Fibroblast of the aortic adventitia (primary cell): Measurements from ENCODE around the gene SLC9A8. TPM values are rescaled to one million over a fixed set of nuclear protein-coding genes. Genes with fewer than 3 reads are reported as not detected.
A peak's percentile ranks its signal among the peaks of the same experiment; 100 is the strongest.

Experiments used
- DNase-seq: peaks from one replicate; pipeline ENCODE4 v3.0.0-alpha.2; 2010; ENCODE audit warnings: low read depth
- H3K4me3 ChIP-seq: 2 replicates; pipeline ENCODE4 v1.5.1; 2011; ENCODE audit warnings: low read depth, mild to moderate bottlenecking, control low read depth, low read length, moderate library complexity
- CTCF ChIP-seq: IDR thresholded peaks from 2 replicates; pipeline ENCODE4 v1.5.1; 2011; ENCODE audit warnings: mild to moderate bottlenecking, low read length, control low read depth, inconsistent platforms; ENCODE audit not compliant: insufficient read depth
- total RNA-seq: library from RNA; depleted of rRNA; stranded (reverse); fragments of >200 nt; gene quantifications from 2 replicates; pipeline ENCODE4 v1.2.3, GENCODE V29; 2012; ENCODE audit warnings: low replicate concordance

Gene SLC9A8
- total RNA-seq, 1 donor = 10.5 TPM

DNA sequence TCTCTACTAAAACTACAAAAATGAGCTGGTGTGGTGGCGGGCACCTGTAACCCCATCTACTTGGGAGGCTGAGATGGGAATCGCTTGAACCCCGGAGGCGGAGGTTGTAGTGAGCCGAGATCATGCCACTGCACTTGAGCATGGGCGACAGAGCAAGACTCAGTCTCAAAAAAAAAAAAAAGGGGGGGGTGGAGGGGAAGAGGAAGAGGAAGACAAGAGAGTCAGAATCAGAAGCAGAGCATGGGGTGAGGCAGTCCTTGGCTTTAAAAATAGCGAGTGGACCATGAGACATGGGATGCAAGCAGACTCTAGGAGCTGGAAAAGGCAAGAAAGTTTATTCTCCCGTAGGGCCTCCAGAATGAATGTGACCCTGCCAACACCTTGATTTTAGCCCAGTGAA is 3.9 kb upstream of the SLC9A8 start:
- TF ChIP-seq CTCF = no peak
- DNase-seq = no peak
- no peak overlapping the region for H3K4me3 ChIP-seq

GRCh38 chr20:49809803-49810359 is 2.7 kb upstream of the SLC9A8 start:
- no peak overlapping the region for H3K4me3 ChIP-seq
- no peak for DNase-seq
- TF ChIP-seq CTCF = no peak

GRCh38 chr20:49810491-49811190 is 2.0 kb upstream of the SLC9A8 start:
- TF ChIP-seq CTCF = no peak
- no peak for DNase-seq
- H3K4me3 ChIP-seq = no peak overlapping the region

DNA sequence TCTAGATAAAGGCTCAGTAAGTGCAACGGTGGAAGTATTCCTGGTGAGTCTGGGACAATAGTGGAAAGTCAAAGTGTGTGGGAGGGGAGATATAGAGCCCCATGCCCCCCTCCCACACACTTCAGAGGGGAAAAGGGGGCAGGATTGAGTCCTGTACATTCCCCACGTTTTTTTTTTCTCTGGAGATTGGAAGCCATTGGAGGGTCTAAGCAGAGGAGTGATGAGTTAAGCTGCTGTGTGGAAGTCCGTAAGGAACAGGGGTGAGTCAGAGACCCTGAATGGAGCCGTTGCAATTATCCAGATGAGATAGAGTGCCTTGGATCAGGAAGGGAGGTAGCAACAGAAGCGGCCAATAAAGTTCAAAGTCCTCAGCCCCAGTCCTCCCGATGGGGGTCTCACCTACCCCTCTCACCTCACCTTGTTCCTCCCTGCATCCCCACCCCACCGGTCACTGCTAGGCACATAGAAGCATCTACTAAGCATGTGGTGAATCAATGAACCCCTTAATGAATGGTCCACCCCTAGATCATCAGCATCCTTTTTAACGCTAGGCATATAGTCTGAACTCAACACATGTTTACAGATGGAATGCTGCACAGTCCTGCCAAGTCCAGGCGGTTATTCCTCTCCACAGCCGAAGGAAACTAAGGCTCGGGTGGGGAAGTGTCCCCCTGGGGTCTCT is 662 bp upstream of the SLC9A8 start:
- TF ChIP-seq CTCF = no peak
- peak; percentile 51 for DNase-seq
- H3K4me3 ChIP-seq = peak overlapping the region; percentile 87

- DNase-seq = no peak
Measured at GRCh38 chr20:49813305-49813974, 812 bp downstream of the SLC9A8 start.

More at GRCh38 chr20:49813305-49813974, 812 bp downstream of the SLC9A8 start:
- TF ChIP-seq CTCF = no peak
- peak overlapping the region; percentile 87 for H3K4me3 ChIP-seq
